B cell (primary cell): ENCODE measurements around the gene HTRA3. TPM values are rescaled to one million over a fixed set of nuclear protein-coding genes. Genes with fewer than 3 reads are reported as not detected.

Experiments used
- ATAC-seq: fragments of 200-7000 bp; cut with Tn5 transposase; one replicate; pipeline ENCODE4 v1.10.0; 2021; ENCODE audit warnings: low read depth, mild to moderate bottlenecking, moderate number of reproducible peaks, moderate library complexity
- CTCF ChIA-PET: fragments of 350-600 bp; sonication (Branson Sonifier 250); formaldehyde crosslinking; loops from one replicate; lab custom pipeline; 2021; ENCODE audit warnings: antibody characterized with exemption, inconsistent platforms; lab: Charles Lee
- POLR2A ChIA-PET: fragments of 350-600 bp; sonication (Branson Sonifier 250); formaldehyde crosslinking; loops from one replicate; lab custom pipeline; 2021; ENCODE audit warnings: antibody characterized with exemption; lab: Charles Lee
- DNase-seq: peaks from one replicate; pipeline ENCODE4 v3.0.0; 2013
- H2AFZ ChIP-seq: 2 replicates; pipeline ENCODE4 v1.6.1; 2012; ENCODE audit warnings: mild to moderate bottlenecking, low read depth, low read length; ENCODE audit not compliant: insufficient read depth, poor library complexity, severe bottlenecking
- H3K27ac ChIP-seq, 2 donors: 1 replicate in 1 of 2; 2 replicates in 1 of 2; pipeline ENCODE4 v1.5.1; 2012 to 2013; ENCODE audit warnings: low read length in 2 of 2, mild to moderate bottlenecking in 2 of 2, moderate library complexity in 1 of 2
- H3K27me3 ChIP-seq, 4 experiments: fragments of 200-600 bp in 1 of 4; sonication (generic) in 1 of 4; replicated peaks in 1 of 4; 1 replicate in 2 of 4; 2 replicates in 2 of 4; pipeline versions ENCODE4 v1.6.1 to v1.7.0; 2013 to 2016; ENCODE audit warnings: low read length in 3 of 4, mild to moderate bottlenecking in 2 of 4, mixed read lengths in 1 of 4, moderate library complexity in 1 of 4; ENCODE audit not compliant: insufficient read depth in 4 of 4, control insufficient read depth in 3 of 4; ENCODE audit errors: control extremely low read depth in 1 of 4
- H3K36me3 ChIP-seq, 2 experiments: replicated peaks in 1 of 2; 1 replicate in 1 of 2; 2 replicates in 1 of 2; pipeline versions ENCODE4 v1.6.1 to v1.7.1; 2013; ENCODE audit warnings: low read length in 1 of 2; ENCODE audit not compliant: insufficient read depth in 2 of 2, control insufficient read depth in 1 of 2; ENCODE audit errors: control extremely low read depth in 1 of 2, extremely low read depth in 1 of 2
- H3K4me1 ChIP-seq, 2 donors: fragments of 200-600 bp in 1 of 2; sonication (generic) in 1 of 2; 1 replicate in 1 of 2; 2 replicates in 1 of 2; pipeline versions ENCODE4 v1.5.1 to v1.6.1; 2013 to 2017; ENCODE audit warnings: low read length in 2 of 2; ENCODE audit not compliant: control insufficient read depth in 2 of 2, insufficient read depth in 2 of 2
- H3K4me2 ChIP-seq: replicated peaks from 2 replicates; pipeline ENCODE3; 2012; ENCODE audit warnings: mild to moderate bottlenecking, low read depth, low read length; ENCODE audit not compliant: poor library complexity, severe bottlenecking
- H3K4me3 ChIP-seq, 5 experiments: fragments of 200-600 bp in 1 of 5; sonication (generic) in 1 of 5; 1 replicate in 3 of 5; 2 replicates in 2 of 5; pipeline versions ENCODE4 v1.5.1 to v1.7.0; 2011 to 2016; ENCODE audit warnings: low read length in 4 of 5, mild to moderate bottlenecking in 4 of 5, low read depth in 2 of 5, control low read depth in 1 of 5, moderate library complexity in 1 of 5; ENCODE audit not compliant: insufficient read depth in 1 of 5; ENCODE audit errors: control extremely low read depth in 1 of 5, extremely low read depth in 1 of 5
- H3K79me2 ChIP-seq: fragments of 200-600 bp; sonication (generic); one replicate; pipeline ENCODE4 v1.6.0; 2016; ENCODE audit warnings: low read length; ENCODE audit not compliant: control insufficient read depth, insufficient read depth
- H3K9ac ChIP-seq: fragments of 200-600 bp; sonication (generic); 2 replicates; pipeline ENCODE4 v1.6.1; 2017; ENCODE audit warnings: mild to moderate bottlenecking, low read length, moderate library complexity
- H3K9me3 ChIP-seq, 3 donors: one replicate each; pipeline versions ENCODE4 v1.6.1 to v1.7.1; 2013; ENCODE audit warnings: low read length in 2 of 3; ENCODE audit not compliant: control insufficient read depth in 2 of 3, insufficient read depth in 1 of 3; ENCODE audit errors: control extremely low read depth in 1 of 3
- H4K20me1 ChIP-seq: 2 replicates; pipeline ENCODE4 v1.6.0; 2012; ENCODE audit warnings: mild to moderate bottlenecking, low read length; ENCODE audit not compliant: insufficient read depth, control insufficient read depth, poor library complexity, severe bottlenecking
- H3K27ac Mint-ChIP-seq: one replicate; pipeline ENCODE4 v1.8.0; 2021; ENCODE audit warnings: mixed read lengths
- H3K27me3 Mint-ChIP-seq: one replicate; pipeline ENCODE4 v1.8.0; 2021; ENCODE audit warnings: mixed read lengths
- H3K4me1 Mint-ChIP-seq: one replicate; pipeline ENCODE4 v1.8.0; 2021; ENCODE audit warnings: mixed read lengths
- H3K4me3 Mint-ChIP-seq: one replicate; pipeline ENCODE4 v1.8.0; 2021; ENCODE audit warnings: mixed read lengths
- H3K9me3 Mint-ChIP-seq: one replicate; pipeline ENCODE4 v1.8.0; 2022; ENCODE audit warnings: mixed read lengths; ENCODE audit not compliant: insufficient read depth
- EZH2 ChIP-seq: IDR thresholded peaks from 2 replicates; pipeline ENCODE4 v1.6.1; 2012; ENCODE audit warnings: borderline replicate concordance, low read depth, mild to moderate bottlenecking, moderate library complexity, low read length; ENCODE audit not compliant: insufficient read depth, poor library complexity, severe bottlenecking
- WGBS: methylation state at CpG from one replicate; pipeline ENCODE4 v1.1.5; 2013; ENCODE audit warnings: missing lambda C conversion rate; ENCODE audit not compliant: insufficient coverage; 5-methylcytosine and 5-hydroxymethylcytosine counted together
- intact Hi-C: fragments of 100-400 bp; cut with micrococcal nuclease; formaldehyde crosslinking; loops from one replicate; pipeline ENCODE4 v1.10.0; 2022
- polyA plus RNA-seq: library from polyadenylated mRNA; depleted of rRNA; stranded (reverse); fragments of >200 nt; gene quantifications from 2 replicates; pipeline ENCODE4 v1.2.3, GENCODE V29; 2012
- total RNA-seq, 2 donors: library from RNA; stranded (reverse); fragments of 120-200 nt in 1 of 2; gene quantifications; 1 replicate in 1 of 2; 2 replicates in 1 of 2; pipeline versions ENCODE4 v1.2.3 to v1.2.4, GENCODE V29; 2013 to 2022
- TF ChIP-seq, protein P1 (sequence below): fragments of 200-600 bp; IDR thresholded peaks from one replicate; pipeline ENCODE4 v1.8.0; 2022; ENCODE audit warnings: antibody characterized with exemption, mild to moderate bottlenecking

The HTRA3 gene
- total and polyA plus RNA-seq, 2 donors (not counting 1 experiment from before 2014, with no cell fraction given) = not detected

DNA sequence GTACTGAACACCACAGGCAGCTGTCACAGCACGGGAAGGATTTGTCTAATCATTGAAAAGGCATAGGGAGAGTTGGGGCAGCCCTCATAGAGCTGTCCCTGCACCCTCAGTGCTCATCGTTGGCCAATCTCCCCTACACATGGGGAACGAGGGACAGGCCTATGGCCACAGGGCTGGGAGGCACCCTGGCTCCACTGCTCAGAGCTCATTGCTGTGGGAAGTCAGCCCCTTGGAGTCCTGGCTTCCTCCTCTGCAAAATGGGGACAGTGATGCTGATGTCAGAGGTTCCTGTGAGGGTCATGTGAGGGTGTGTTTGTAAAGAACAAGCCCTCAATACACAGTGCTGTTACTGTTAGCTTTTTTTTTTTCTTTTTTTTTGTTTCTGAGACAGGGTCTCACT, 19.3 kb upstream of the HTRA3 start:
- Mint-ChIP-seq H3K27me3 (no peaks in the 10 kb centered on the region), H3K27ac (no peak overlapping the region), H3K4me3 (no peak overlapping the region), H3K9me3 (no peaks in the 10 kb centered on the region), H3K4me1 (no peaks in the 10 kb centered on the region)
- 62% methylated on average over 2 of the region's 3 CpGs for WGBS
- H3K4me1 ChIP-seq = no peaks in the 10 kb centered on the region
- peaks cover 0 to 3% (median 0%) of the 10 kb centered on the region in 3 donors for H3K9me3 ChIP-seq
- intact Hi-C loops = no loop called here
- H2AFZ ChIP-seq = no peak overlapping the region
- DNase-seq (no peak), ATAC-seq (no peak)
- no peaks in the 10 kb centered on the region for H3K36me3 ChIP-seq
- H3K27me3 ChIP-seq = no peaks in the 10 kb centered on the region
- no peak overlapping the region for H3K4me3 ChIP-seq
- no peak overlapping the region for H3K27ac ChIP-seq
- ChIA-PET CTCF (interaction anchor here (3.8 kb wide), 1 partner anchor 7 kb away, joined by 12 read pairs; no protein-coding TSS in a partner anchor), POLR2A (no interaction called here)
- TF ChIP-seq, protein P1, sequence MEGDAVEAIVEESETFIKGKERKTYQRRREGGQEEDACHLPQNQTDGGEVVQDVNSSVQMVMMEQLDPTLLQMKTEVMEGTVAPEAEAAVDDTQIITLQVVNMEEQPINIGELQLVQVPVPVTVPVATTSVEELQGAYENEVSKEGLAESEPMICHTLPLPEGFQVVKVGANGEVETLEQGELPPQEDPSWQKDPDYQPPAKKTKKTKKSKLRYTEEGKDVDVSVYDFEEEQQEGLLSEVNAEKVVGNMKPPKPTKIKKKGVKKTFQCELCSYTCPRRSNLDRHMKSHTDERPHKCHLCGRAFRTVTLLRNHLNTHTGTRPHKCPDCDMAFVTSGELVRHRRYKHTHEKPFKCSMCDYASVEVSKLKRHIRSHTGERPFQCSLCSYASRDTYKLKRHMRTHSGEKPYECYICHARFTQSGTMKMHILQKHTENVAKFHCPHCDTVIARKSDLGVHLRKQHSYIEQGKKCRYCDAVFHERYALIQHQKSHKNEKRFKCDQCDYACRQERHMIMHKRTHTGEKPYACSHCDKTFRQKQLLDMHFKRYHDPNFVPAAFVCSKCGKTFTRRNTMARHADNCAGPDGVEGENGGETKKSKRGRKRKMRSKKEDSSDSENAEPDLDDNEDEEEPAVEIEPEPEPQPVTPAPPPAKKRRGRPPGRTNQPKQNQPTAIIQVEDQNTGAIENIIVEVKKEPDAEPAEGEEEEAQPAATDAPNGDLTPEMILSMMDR = no peak
- no peak for TF ChIP-seq EZH2
- H3K4me2 ChIP-seq = no peak overlapping the region
- H3K79me2 ChIP-seq = no peaks in the 10 kb centered on the region
- no peak overlapping the region for H3K9ac ChIP-seq
- H4K20me1 ChIP-seq = no peaks in the 10 kb centered on the region

DNA sequence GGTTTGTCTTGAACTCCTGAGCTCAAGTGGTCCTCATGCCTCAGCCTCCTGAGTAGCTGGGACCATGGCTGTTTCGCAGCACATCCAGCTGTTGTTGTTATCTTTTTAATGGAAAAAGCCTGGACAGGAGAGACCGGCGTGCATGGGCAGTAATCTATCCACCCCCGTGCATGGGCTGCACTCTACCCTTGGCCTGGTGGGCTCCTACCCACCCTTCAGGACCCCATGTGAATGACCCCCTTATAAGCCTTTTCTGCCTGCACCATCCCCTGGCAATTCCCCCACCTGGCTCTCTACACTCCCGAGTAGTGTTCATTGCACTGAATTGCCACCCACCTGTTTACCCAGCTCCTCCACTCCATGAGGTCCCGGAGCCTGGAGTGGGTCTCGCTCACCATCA, 18.9 kb upstream of the HTRA3 start:
- WGBS = 83% methylated on average over 7 of the region's 7 CpGs
- Histone ChIP-seq H3K79me2 (no peaks in the 10 kb centered on the region), H3K27ac (no peak overlapping the region), H3K9me3 (peaks cover 0 to 3% (median 0%) of the 10 kb centered on the region in 3 donors), H3K4me2 (no peak overlapping the region), H3K4me3 (no peak overlapping the region), H3K9ac (no peak overlapping the region), H3K4me1 (no peaks in the 10 kb centered on the region), H2AFZ (no peak overlapping the region), H4K20me1 (no peaks in the 10 kb centered on the region), H3K27me3 (no peaks in the 10 kb centered on the region), H3K36me3 (no peaks in the 10 kb centered on the region)
- Mint-ChIP-seq H3K4me1 (no peaks in the 10 kb centered on the region), H3K9me3 (no peaks in the 10 kb centered on the region), H3K27ac (no peak overlapping the region), H3K27me3 (no peaks in the 10 kb centered on the region), H3K4me3 (no peak overlapping the region)
- no peak for ATAC-seq
- intact Hi-C loops = no loop called here
- TF ChIP-seq, protein P1 = no peak
- TF ChIP-seq EZH2 = no peak
- DNase-seq = no peak
- CTCF ChIA-PET = interaction anchor here (3.8 kb wide), 1 partner anchor 8 kb away, joined by 12 read pairs; no protein-coding TSS in a partner anchor
- POLR2A ChIA-PET = no interaction called here
